ENCODE data around the gene PMP22.

Gene PMP22

GRCh38 chr17:15287538-15288267 lies 22.6 kb upstream of the PMP22 start:
- Histone ChIP-seq H3K36me3 (replicated peaks; ENCODE audit: insufficient read depth, low read length) (no peaks in the 10 kb centered on the region), H4K20me1 (ENCODE audit: insufficient read depth, low read length) (no peaks in the 10 kb centered on the region), H2AFZ (ENCODE audit: low read length) (no peak overlapping the region), H3K9me3 (replicated peaks; ENCODE audit: insufficient read depth, low read length) (no peaks in the 10 kb centered on the region), H3K27ac (ENCODE audit: low read length) (no peak overlapping the region), H3K27me3 (replicated peaks; ENCODE audit: insufficient read depth, low read length) (no peaks in the 10 kb centered on the region), H3K4me2 (ENCODE audit: low read depth, low read length) (no peak overlapping the region), H3K4me1 (ENCODE audit: low read length) (no peaks in the 10 kb centered on the region), H3F3A (ENCODE audit: insufficient read depth, low read length) (no peaks in the 10 kb centered on the region), H3K9ac (ENCODE audit: low read length) (no peak overlapping the region), H3K9me2 (replicated peaks; ENCODE audit: insufficient read depth, low read length) (no peaks in the 10 kb centered on the region), H3K4me3 (ENCODE audit: low read length) (no peak overlapping the region), H3K79me2 (ENCODE audit: low read length) (no peaks in the 10 kb centered on the region)
- DNase-seq, result no peak
- TF ChIP-seq EZH2 (optimal IDR thresholded peaks at IDR 0.05; ENCODE audit: low read depth, low read length) (no peak), EZH2phosphoT487 (IDR thresholded peaks at IDR 0.05; ENCODE audit: low read length) (no peak), CTCF (IDR thresholded peaks at IDR 0.05; ENCODE audit: low read length) (no peak)

GRCh38 chr17:15285466-15285865 lies 20.3 kb upstream of the PMP22 start:
- Histone ChIP-seq H3K27ac (ENCODE audit: low read length) (no peak overlapping the region), H3K36me3 (replicated peaks; ENCODE audit: insufficient read depth, low read length) (no peaks in the 10 kb centered on the region), H3K4me3 (ENCODE audit: low read length) (no peak overlapping the region), H3K9me3 (replicated peaks; ENCODE audit: insufficient read depth, low read length) (no peaks in the 10 kb centered on the region), H3K9ac (ENCODE audit: low read length) (no peak overlapping the region), H3K79me2 (ENCODE audit: low read length) (no peaks in the 10 kb centered on the region), H2AFZ (ENCODE audit: low read length) (no peak overlapping the region), H3K9me2 (replicated peaks; ENCODE audit: insufficient read depth, low read length) (no peaks in the 10 kb centered on the region), H3K4me1 (ENCODE audit: low read length) (no peaks in the 10 kb centered on the region), H3K27me3 (replicated peaks; ENCODE audit: insufficient read depth, low read length) (no peaks in the 10 kb centered on the region), H3F3A (ENCODE audit: insufficient read depth, low read length) (no peaks in the 10 kb centered on the region), H4K20me1 (ENCODE audit: insufficient read depth, low read length) (no peaks in the 10 kb centered on the region), H3K4me2 (ENCODE audit: low read depth, low read length) (no peak overlapping the region)
- TF ChIP-seq EZH2 (optimal IDR thresholded peaks at IDR 0.05; ENCODE audit: low read depth, low read length) (no peak), EZH2phosphoT487 (IDR thresholded peaks at IDR 0.05; ENCODE audit: low read length) (no peak), CTCF (IDR thresholded peaks at IDR 0.05; ENCODE audit: low read length) (no peak)
- no peak for DNase-seq

- H3K4me1 ChIP-seq (ENCODE audit: low read length), result no peaks in the 10 kb centered on the region
- no peaks in the 10 kb centered on the region for H3K36me3 ChIP-seq (replicated peaks; ENCODE audit: insufficient read depth, low read length)
- H3K4me2 ChIP-seq (ENCODE audit: low read depth, low read length), result no peak overlapping the region
- no peak overlapping the region for H2AFZ ChIP-seq (ENCODE audit: low read length)
- H3K27me3 ChIP-seq (replicated peaks; ENCODE audit: insufficient read depth, low read length), result no peaks in the 10 kb centered on the region
- H3K27ac ChIP-seq (ENCODE audit: low read length), result no peak overlapping the region
- H3K9me2 ChIP-seq (replicated peaks; ENCODE audit: insufficient read depth, low read length), result no peaks in the 10 kb centered on the region
- no peak overlapping the region for H3K9ac ChIP-seq (ENCODE audit: low read length)
- no peaks in the 10 kb centered on the region for H3K9me3 ChIP-seq (replicated peaks; ENCODE audit: insufficient read depth, low read length)
- no peaks in the 10 kb centered on the region for H3K79me2 ChIP-seq (ENCODE audit: low read length)
- H3F3A ChIP-seq (ENCODE audit: insufficient read depth, low read length), result no peaks in the 10 kb centered on the region
- no peak for DNase-seq
- no peak overlapping the region for H3K4me3 ChIP-seq (ENCODE audit: low read length)
- no peaks in the 10 kb centered on the region for H4K20me1 ChIP-seq (ENCODE audit: insufficient read depth, low read length)
- TF ChIP-seq CTCF (IDR thresholded peaks at IDR 0.05; ENCODE audit: low read length) (no peak), EZH2phosphoT487 (IDR thresholded peaks at IDR 0.05; ENCODE audit: low read length) (no peak), EZH2 (optimal IDR thresholded peaks at IDR 0.05; ENCODE audit: low read depth, low read length) (no peak)
Observed at GRCh38 chr17:15284537-15284936, 19.4 kb upstream of the PMP22 start.

Measured in MM.1S (cell line).